Cardiac muscle cell (in vitro differentiated cells and primary cell): ENCODE measurements around the gene BMERB1. TPM values are rescaled to one million over a fixed set of nuclear protein-coding genes. Genes with fewer than 3 reads are reported as not detected.
"Not testable (repeated sequence)": the region's sequence is repeated elsewhere in the genome, so short reads cannot be mapped to it uniquely, and the experiment has no call there.

Experiments used
- DNase-seq, 2 donors: peaks; one replicate each; pipeline versions ENCODE4 v3.0.0 to v3.0.0-alpha.2; 2010 to 2017; ENCODE audit warnings: low read depth in 1 of 2, low spot score in 1 of 2
- H3K27ac ChIP-seq: fragments of 200-600 bp; sonication (generic); 2 replicates; pipeline ENCODE4 v1.5.1; 2016
- H3K27me3 ChIP-seq: fragments of 200-600 bp; sonication (generic); 2 replicates; pipeline ENCODE4 v1.6.0; 2016; ENCODE audit warnings: control low read depth
- H3K36me3 ChIP-seq: fragments of 200-600 bp; sonication (generic); 2 replicates; pipeline ENCODE4 v1.5.1; 2016; ENCODE audit warnings: control low read depth
- H3K4me1 ChIP-seq: fragments of 200-600 bp; sonication (generic); 2 replicates; pipeline ENCODE4 v1.8.1; 2017; ENCODE audit warnings: low read depth, mild to moderate bottlenecking, mixed run types
- H3K4me3 ChIP-seq: fragments of 200-600 bp; sonication (generic); 2 replicates; pipeline ENCODE4 v1.5.1; 2016; ENCODE audit warnings: mild to moderate bottlenecking
- H3K9me3 ChIP-seq: fragments of 200-600 bp; sonication (generic); 2 replicates; pipeline ENCODE4 v1.5.1; 2017; ENCODE audit warnings: low read depth, mild to moderate bottlenecking, control low read depth
- CTCF ChIP-seq: IDR thresholded peaks from 2 replicates; pipeline ENCODE4 v1.5.1; 2012; ENCODE audit warnings: low read depth, mild to moderate bottlenecking, low read length
- polyA plus RNA-seq: library from polyadenylated mRNA; unstranded; fragments of >200 nt; fragmentation: Nextera tagmentation; extraction: Ambion mirVana; gene quantifications from 2 replicates; pipeline ENCODE4 v1.2.1, GENCODE V29; 2016
- total RNA-seq: library from RNA; depleted of rRNA; stranded (reverse); fragments of >200 nt; gene quantifications from 2 replicates; pipeline ENCODE4 v1.2.3, GENCODE V29; 2016

The BMERB1 gene
- total and polyA plus RNA-seq, 2 experiments from 2014 or later = 15.2 to 22.1 TPM

- H3K27me3 ChIP-seq = no peaks in the 10 kb centered on the region
- no peak for DNase-seq
- TF ChIP-seq CTCF = no peak
Measured at GRCh38 chr16:15461376-15461775, 27.0 kb downstream of the BMERB1 start.

GRCh38 chr16:15464401-15465186 lies 30.2 kb downstream of the BMERB1 start:
- H3K27ac ChIP-seq = no peak overlapping the region
- no peaks in the 10 kb centered on the region for H3K9me3 ChIP-seq
- no peaks in the 10 kb centered on the region for H3K4me1 ChIP-seq
- TF ChIP-seq CTCF = no peak
- no peak overlapping the region for H3K4me3 ChIP-seq
- no peaks in the 10 kb centered on the region for H3K36me3 ChIP-seq
- DNase-seq = no peak
- H3K27me3 ChIP-seq = no peaks in the 10 kb centered on the region

More at GRCh38 chr16:15461376-15461775, 27.0 kb downstream of the BMERB1 start:
- H3K36me3 ChIP-seq = no peaks in the 10 kb centered on the region
- no peaks in the 10 kb centered on the region for H3K4me1 ChIP-seq
- H3K4me3 ChIP-seq = no peak overlapping the region
- no peaks in the 10 kb centered on the region for H3K9me3 ChIP-seq
- H3K27ac ChIP-seq = no peak overlapping the region

- H3K27me3 ChIP-seq = no peaks in the 10 kb centered on the region
- H3K4me1 ChIP-seq = no peaks in the 10 kb centered on the region
- DNase-seq = no peak
- H3K4me3 ChIP-seq = no peak overlapping the region
- H3K36me3 ChIP-seq = no peaks in the 10 kb centered on the region
- no peak for TF ChIP-seq CTCF
- H3K27ac ChIP-seq = no peak overlapping the region
- no peaks in the 10 kb centered on the region for H3K9me3 ChIP-seq
Measured at GRCh38 chr16:15466131-15466530, 31.7 kb downstream of the BMERB1 start.

GRCh38 chr16:15466886-15467781 lies 32.7 kb downstream of the BMERB1 start:
- no peak for TF ChIP-seq CTCF
- no peak overlapping the region for H3K27ac ChIP-seq
- no peaks in the 10 kb centered on the region for H3K4me1 ChIP-seq
- no peak overlapping the region for H3K4me3 ChIP-seq
- H3K36me3 ChIP-seq = no peaks in the 10 kb centered on the region
- peak in 1 of 2 donors; percentile 19 for DNase-seq
- no peaks in the 10 kb centered on the region for H3K9me3 ChIP-seq
- no peaks in the 10 kb centered on the region for H3K27me3 ChIP-seq

- H3K36me3 ChIP-seq, H3K27me3 ChIP-seq, H3K9me3 ChIP-seq, H3K27ac ChIP-seq, H3K4me3 ChIP-seq, DNase-seq, H3K4me1 ChIP-seq: not testable (repeated sequence)
Measured at GRCh38 chr16:15476971-15477370, 42.6 kb downstream of the BMERB1 start.

- Histone ChIP-seq H3K9me3 (no peaks in the 10 kb centered on the region), H3K4me1 (no peaks in the 10 kb centered on the region), H3K36me3 (no peaks in the 10 kb centered on the region), H3K27ac (no peak overlapping the region), H3K27me3 (no peaks in the 10 kb centered on the region), H3K4me3 (no peak overlapping the region)
- DNase-seq = no peak
- TF ChIP-seq CTCF = no peak
Measured at GRCh38 chr16:15477802-15478201, 43.4 kb downstream of the BMERB1 start.
